Posterior vena cava (tissue), 2 donors: Measurements from ENCODE around the gene HS2ST1. TPM values are rescaled to one million over a fixed set of nuclear protein-coding genes. Genes with fewer than 3 reads are reported as not detected.
"Not testable (repeated sequence)": the region's sequence is repeated elsewhere in the genome, so short reads cannot be mapped to it uniquely, and the experiment has no call there.

ENCODE experiments used
- DNase-seq: peaks from one replicate; pipeline ENCODE4 v3.0.0-alpha.2; 2020; ENCODE audit warnings: low spot score
- intact Hi-C, 2 donors: fragments of 100-400 bp; cut with DNase I; formaldehyde crosslinking; loops; one replicate each; pipeline versions ENCODE4 v1.14.1 to v1.14.2; 2022 to 2023
- total RNA-seq, 2 donors: library from RNA; stranded (reverse); fragmentation: NEBNext Ultra II Directional; extraction: Animal tissue kit (Norgen Biotek cat#: 25700); gene quantifications; one replicate each; pipeline ENCODE4 v1.2.1, GENCODE V29; 2021
- donor health status: DM: yes; HTN: yes; CAD: no.
- donor health status: DM: yes; HTN: yes; CAD: no.

HS2ST1 gene
- total RNA-seq, 2 donors from 2014 or later, result 24.7 to 27.1 TPM

DNA sequence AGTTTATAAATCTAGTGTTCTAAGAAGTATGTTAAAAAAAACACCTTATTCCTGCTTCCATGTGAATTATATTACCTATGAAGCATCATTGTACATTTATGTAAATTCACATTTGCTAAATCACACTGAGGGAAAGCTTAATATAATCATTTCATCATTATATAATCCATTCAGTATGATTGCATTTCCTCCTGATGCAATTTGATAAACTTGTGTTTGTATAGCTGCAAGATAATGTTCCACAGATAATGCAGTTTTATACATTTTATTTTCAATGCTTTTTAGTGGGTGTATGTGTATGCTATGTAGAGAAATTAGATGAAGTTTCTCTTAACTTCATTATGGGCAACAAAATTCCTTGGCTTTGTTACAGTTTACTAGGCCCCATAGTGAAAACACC, 79.6 kb downstream of the HS2ST1 start:
- intact Hi-C loops, result no loop called here
- no peak for DNase-seq

DNA sequence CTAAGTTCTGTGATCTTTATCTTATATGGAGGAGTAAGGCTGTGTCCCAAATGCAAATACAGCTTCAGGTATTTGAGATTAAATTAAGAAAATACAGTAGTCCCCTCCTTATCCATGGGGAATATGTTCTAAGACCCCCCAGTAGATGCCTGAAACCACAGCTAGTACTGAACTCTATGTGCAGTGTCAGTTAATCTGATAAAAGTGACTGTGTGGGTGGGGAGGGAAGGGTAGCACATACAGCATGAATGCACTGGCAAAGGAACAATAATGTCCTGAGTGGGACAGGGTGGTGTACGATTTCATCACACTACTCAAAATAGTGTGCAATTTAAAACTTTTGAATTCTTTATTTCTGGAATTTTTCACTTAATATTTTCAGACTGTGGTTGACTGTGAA, 83.1 kb downstream of the HS2ST1 start:
- DNase-seq, result no peak
- intact Hi-C loops, result no loop called here

DNA sequence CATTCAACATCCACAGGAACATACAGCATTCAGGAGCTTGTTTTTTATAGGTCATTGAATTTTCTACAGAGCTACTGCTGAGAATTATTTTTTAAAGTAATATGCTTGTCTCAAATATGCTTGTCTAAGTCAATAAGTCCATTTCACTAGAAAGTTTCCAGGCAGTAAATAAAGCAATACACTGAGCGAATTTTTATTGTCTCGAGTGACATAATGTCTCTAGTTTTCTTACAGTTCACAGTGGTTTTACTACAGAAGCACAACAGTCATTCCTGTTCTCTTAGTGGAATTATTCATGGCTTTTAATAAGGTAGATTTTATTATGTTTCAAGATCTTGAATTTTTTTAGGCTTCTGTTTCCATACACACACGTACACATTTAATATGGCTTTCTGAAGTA, 83.8 kb downstream of the HS2ST1 start:
- no peak for DNase-seq
- intact Hi-C loops, result no loop called here

DNA sequence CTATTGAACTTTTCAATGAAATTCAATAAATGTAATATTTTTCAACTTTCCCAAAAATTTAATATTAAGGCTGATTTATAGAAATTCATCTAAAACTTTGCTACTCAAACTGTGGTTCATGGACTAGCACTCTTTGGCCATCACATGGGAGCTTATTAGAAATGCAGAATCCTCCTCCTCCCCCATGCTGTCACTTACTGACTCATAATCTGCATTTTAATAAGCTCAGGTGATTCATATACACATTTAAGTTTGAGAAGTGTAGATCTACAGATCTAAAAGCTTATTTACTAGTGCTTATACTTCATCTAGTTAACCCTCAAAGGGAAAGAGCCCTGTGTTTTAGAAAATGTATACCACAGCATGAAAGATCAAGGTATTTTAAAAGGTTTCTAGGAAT, 84.3 kb downstream of the HS2ST1 start:
- intact Hi-C loops, result no loop called here
- no peak for DNase-seq

DNA sequence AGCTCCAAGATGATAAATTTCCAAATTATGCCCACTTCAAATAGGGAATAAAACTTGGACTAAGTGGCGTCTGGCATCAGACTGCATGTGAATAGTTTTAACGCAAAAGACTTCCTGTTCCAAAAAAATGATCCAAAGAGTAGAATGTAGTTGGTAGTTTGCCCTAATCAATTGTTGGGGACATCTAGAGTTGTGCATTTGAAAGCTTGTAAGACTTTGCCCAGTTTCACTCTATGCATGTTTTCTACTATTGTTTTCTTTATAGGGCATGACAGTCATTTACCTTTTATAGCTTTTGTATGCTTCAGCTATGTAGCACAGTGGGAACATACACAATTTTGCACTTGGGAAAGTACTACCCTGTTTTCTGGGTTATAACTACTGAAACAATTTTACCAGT, 86.0 kb downstream of the HS2ST1 start:
- intact Hi-C loops, result no loop called here
- no peak for DNase-seq

- DNase-seq, result no peak
- intact Hi-C loops, result no loop called here
Observed at GRCh38 chr1:87004857-87005256, 90.4 kb downstream of the HS2ST1 start.

DNA sequence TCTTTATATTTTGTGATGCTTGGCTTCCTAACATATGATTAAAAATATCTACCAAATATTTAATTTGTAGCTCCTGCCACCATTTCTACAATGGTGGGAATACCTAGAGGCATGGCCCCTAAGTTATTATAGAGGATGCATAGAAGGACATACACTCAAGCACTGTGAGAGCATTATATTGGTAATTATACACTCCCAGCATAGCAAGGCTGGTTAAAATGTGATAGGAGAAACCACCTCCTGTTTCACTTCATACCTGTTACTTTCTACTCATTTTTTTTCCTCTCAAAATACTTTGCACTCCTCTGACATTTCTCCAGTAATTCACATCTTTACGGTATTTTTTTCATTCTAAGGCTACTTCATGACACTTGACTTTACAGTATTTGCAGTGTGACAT, 92.9 kb downstream of the HS2ST1 start:
- intact Hi-C loops, result no loop called here
- DNase-seq, result no peak

DNA sequence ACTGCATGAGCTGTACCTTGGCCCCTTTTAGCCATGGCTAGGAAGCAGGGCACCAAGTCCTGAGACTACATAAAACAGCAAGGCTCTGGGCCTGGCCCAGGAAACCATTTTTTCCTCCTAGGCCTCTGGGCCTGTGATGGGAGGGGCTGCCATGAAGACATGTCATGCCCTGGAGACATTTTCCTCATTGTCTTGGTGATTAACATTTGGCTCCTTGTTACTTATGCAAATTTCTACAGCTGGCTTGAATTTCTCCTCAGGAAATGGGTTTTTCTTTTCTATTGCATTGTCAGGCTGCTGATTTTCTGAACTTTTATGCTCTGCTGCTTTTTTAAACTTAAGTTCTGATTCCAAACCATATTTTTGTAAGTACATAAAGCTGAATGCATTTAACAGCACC, 99.0 kb downstream of the HS2ST1 start:
- DNase-seq, intact Hi-C loops: not testable (repeated sequence)

DNA sequence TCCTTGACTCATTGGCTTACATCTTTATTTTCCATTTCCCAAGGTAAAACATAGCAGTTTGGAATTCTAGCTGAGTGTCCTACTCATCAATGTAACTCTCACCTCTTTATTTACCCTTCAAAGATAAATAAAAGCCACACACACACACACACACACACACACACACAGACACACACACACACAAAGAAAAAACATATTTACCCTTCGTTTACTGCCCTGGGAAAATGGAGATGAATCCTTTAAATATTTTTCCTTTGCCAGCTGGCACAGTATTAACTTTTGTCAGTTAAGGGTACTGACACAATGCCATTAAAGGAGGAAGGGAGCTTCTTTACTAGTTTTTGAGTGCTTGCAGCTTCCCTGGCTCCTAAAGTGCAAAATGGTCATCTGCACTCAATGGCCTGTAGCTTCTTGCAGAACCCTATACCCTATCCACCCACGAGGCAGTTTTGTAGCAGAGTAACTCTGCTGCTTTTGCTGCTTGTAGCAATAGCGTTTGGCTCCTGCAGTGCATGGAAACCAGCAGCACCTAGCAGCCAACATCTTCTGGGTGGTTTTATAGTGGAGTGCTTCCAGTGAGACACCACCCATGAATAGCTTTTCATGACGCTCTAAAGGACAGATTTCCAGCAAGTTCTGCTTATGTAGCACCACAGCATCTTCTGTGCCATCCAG, 103.7 kb downstream of the HS2ST1 start:
- intact Hi-C loops, result no loop called here
- no peak for DNase-seq

- no peak for DNase-seq
- intact Hi-C loops, result no loop called here
Observed at GRCh38 chr1:87023326-87023725, 108.9 kb downstream of the HS2ST1 start.

- intact Hi-C loops, result no loop called here
- no peak for DNase-seq
Observed at GRCh38 chr1:87024936-87025540, 110.6 kb downstream of the HS2ST1 start.

- DNase-seq, intact Hi-C loops: not testable (repeated sequence)
Observed at GRCh38 chr1:87027561-87027960, 113.1 kb downstream of the HS2ST1 start.

GRCh38 chr1:87028576-87028975, 114.1 kb downstream of the HS2ST1 start:
- intact Hi-C loops, result no loop called here
- DNase-seq, result no peak

DNA sequence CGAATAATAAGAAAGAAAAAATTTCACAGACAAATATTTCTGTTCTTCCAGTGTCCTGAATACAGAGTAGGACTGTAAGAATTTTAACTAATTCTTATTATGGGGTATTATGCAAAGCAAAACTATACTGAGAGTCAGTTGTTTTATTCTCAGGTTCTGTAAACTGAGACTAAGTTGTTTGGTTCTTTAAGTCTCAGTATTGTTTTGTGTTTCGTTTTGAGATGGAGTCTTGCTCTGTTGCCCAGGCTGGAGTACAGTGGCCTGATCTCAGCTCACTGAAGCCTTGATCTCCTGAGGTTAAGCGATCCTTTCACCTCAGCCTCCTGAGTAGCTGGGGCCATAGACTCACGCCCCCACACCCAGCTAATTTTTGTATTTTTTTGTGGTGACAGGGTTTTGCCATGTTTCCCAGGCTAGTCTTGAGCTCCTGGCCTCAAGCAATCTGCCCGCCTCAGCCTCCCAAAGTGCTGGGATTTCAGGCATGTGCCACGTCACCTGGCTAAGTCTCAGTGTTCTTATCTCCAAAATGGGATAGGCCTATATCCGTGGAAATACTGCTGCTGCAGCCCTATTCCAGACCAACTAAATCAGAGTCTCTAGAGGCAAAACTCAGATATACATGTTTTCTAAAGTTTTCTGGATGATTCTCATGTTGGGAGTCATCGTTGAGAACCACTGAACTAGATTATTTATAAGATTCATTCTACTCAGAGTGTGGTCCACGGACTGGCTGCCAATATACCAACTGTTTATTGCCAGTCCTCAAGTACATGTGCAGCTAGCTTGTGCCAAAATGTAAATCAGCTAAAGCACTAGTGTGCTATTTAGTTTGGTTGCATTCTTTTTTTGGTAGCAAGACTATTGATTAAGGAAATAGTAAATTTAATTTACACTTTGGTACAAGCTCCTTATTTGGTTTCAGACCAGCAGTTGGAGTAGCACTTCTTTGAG, 116.6 kb downstream of the HS2ST1 start:
- intact Hi-C loops, result no loop called here
- no peak for DNase-seq

- intact Hi-C loops, result no loop called here
- DNase-seq, result no peak
Observed at GRCh38 chr1:87034351-87034750, 119.9 kb downstream of the HS2ST1 start.

GRCh38 chr1:87039096-87039495, 124.7 kb downstream of the HS2ST1 start:
- intact Hi-C loops, result no loop called here
- no peak for DNase-seq

DNA sequence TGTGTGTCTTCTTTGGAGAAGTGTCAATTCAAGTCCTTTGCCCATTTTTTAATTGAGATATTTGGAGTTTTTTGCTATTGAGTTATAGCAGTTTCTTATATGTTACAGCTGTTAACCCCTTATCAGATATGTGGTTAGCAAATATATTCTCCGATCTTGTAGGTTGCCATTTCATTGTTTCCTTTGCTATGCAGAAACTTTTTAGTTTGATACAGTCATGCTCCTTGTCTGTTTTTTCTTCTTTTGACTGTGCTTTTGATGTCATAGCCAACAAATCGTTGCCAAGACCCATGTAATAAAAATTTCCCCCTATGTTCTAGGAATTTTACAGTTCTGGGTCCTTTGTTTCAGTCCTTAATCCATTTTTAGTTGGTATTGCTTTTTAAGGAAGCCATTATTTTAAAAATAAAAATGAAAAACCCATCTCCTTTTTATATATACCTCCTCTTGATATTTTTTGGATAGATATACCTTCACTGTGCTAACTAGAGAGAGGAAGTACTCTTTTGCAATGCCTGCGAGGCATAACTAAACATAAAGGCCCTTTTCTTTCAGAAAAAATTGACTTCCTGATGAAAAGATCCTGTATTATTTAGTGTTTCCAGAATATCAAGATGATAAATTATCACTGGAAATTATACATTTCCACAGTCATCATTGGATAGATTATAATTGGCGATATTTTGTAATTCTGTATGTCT, 127.8 kb downstream of the HS2ST1 start:
- intact Hi-C loops, result no loop called here
- no peak for DNase-seq

DNA sequence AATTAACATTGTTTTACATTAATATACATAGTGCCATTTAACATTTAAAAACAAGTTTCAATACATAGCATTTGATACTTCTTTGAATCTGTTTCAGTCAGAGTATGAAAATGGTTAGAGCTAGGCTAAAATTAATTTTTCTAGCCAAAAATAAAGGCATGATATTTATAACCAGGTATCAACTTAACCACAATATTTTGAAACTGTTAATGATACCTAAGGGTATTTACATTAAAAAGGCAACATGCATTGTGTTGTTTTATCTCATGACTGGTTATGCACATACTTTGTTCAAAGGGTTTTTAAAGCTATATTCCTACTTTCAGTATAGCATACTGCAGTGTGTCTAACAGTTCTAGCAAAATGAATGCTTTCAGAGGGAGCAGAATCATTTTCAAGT, 130.0 kb downstream of the HS2ST1 start:
- no peak for DNase-seq
- intact Hi-C loops, result no loop called here

GRCh38 chr1:87044840-87045239, 130.4 kb downstream of the HS2ST1 start:
- intact Hi-C loops, result no loop called here
- no peak for DNase-seq
